ENCODE results near the gene SDC3.

Gene SDC3

GRCh38 chr1:30903343-30904034 lies 5.1 kb downstream of the SDC3 start:
- DNase-seq: no peak

GRCh38 chr1:30902593-30903290 lies 5.8 kb downstream of the SDC3 start:
- no peak for DNase-seq

- DNase-seq: no peak
These were observed 6.6 kb downstream of the SDC3 start for GRCh38 chr1:30901798-30902581.

- DNase-seq: no peak
These were observed 7.5 kb downstream of the SDC3 start for GRCh38 chr1:30900931-30901560.

- no peak for DNase-seq
These were observed 8.1 kb downstream of the SDC3 start for GRCh38 chr1:30900486-30900885.

- no peak for DNase-seq
These were observed 8.8 kb downstream of the SDC3 start for GRCh38 chr1:30899577-30900389.

- no peak for DNase-seq
These were observed 10.3 kb downstream of the SDC3 start for GRCh38 chr1:30898031-30898815.

GRCh38 chr1:30896905-30897304 lies 11.7 kb downstream of the SDC3 start:
- no peak for DNase-seq

GRCh38 chr1:30895944-30896660 lies 12.5 kb downstream of the SDC3 start:
- DNase-seq: no peak

- no peak for DNase-seq
These were observed 13.1 kb downstream of the SDC3 start for GRCh38 chr1:30895382-30895943.

- no peak for DNase-seq
These were observed 14.0 kb downstream of the SDC3 start for GRCh38 chr1:30894508-30894973.

GRCh38 chr1:30893776-30894507 lies 14.6 kb downstream of the SDC3 start:
- no peak for DNase-seq

- no peak for DNase-seq
These were observed 15.9 kb downstream of the SDC3 start for GRCh38 chr1:30892671-30893073.

- DNase-seq: no peak
These were observed 17.4 kb downstream of the SDC3 start for GRCh38 chr1:30891227-30891552.

GRCh38 chr1:30890502-30891226 lies 17.9 kb downstream of the SDC3 start:
- no peak for DNase-seq

- DNase-seq: no peak
These were observed 19.0 kb downstream of the SDC3 start for GRCh38 chr1:30889511-30889910.

- no peak for DNase-seq
These were observed 19.6 kb downstream of the SDC3 start for GRCh38 chr1:30888975-30889374.

- no peak for DNase-seq
These were observed 20.2 kb downstream of the SDC3 start for GRCh38 chr1:30888391-30888790.
